Body of pancreas (tissue), 4 donors: ENCODE measurements around the gene SGPL1.

Experiments
- POLR2A ChIP-seq, 3 donors: fragments of 450-650 bp; IDR thresholded peaks; one replicate each; pipeline ENCODE4 v1.6.1; 2016; ENCODE audit warnings: antibody characterized with exemption in 3 of 3, mild to moderate bottlenecking in 2 of 3
- TF ChIP-seq, protein P1 (sequence below), 7 experiments: fragments of 450-650 bp in 4 of 7; fragments of 200-600 bp in 3 of 7; sonication (generic) in 3 of 7; IDR thresholded peaks; one replicate each; pipeline ENCODE4 v1.5.1; 2016 to 2019; ENCODE audit warnings: antibody characterized with exemption in 7 of 7

DNA sequence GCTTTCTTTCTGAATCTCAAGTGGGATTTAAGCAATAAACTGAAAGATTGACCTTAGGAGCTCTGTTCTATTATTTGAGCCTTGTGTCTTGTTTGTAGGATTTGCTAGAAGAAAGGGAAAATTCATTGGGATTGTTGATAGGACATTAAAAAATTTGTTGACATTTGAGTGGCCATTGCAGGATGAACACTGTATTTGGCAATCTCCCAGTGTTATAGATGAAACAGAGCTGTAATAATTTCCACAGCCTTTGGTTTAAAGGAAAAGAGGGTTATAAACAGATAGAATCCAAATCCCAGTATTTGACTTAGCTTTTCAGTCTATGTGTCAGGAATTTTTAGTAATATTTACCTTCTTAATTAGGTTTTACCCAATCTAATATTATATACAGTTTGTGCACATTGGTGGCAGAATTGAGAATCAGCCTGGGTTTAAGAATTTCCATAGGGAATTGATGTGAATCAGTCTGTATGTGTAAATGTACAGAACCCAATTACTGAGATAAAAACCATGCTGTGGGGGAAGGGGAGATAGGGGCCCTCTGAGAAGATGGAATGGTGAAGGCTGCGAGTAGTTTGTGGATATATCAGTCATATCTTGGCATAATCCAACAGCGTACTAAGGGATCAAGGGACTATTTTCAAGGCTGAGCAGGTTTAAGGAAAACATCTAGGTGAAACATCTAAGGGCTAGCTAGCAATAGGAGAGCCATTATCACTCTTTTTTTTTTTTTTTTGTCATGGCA lies 6.5 kb downstream of the SGPL1 start:
- TF ChIP-seq, protein P1, sequence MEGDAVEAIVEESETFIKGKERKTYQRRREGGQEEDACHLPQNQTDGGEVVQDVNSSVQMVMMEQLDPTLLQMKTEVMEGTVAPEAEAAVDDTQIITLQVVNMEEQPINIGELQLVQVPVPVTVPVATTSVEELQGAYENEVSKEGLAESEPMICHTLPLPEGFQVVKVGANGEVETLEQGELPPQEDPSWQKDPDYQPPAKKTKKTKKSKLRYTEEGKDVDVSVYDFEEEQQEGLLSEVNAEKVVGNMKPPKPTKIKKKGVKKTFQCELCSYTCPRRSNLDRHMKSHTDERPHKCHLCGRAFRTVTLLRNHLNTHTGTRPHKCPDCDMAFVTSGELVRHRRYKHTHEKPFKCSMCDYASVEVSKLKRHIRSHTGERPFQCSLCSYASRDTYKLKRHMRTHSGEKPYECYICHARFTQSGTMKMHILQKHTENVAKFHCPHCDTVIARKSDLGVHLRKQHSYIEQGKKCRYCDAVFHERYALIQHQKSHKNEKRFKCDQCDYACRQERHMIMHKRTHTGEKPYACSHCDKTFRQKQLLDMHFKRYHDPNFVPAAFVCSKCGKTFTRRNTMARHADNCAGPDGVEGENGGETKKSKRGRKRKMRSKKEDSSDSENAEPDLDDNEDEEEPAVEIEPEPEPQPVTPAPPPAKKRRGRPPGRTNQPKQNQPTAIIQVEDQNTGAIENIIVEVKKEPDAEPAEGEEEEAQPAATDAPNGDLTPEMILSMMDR (IDR thresholded peaks at IDR 0.05) = no peak
- no peak for TF ChIP-seq POLR2A (IDR thresholded peaks at IDR 0.05)
